Activated T-cell treated with anti-CD3 and anti-CD28 coated beads, Interleukin-2, amount 50 U/mL, for 1 hour (primary cell): ENCODE measurements around the gene LYPD6B.

Experiments used
- DNase-seq: peaks from one replicate; pipeline ENCODE4 v3.0.0-alpha.2; 2020

Gene LYPD6B

DNA sequence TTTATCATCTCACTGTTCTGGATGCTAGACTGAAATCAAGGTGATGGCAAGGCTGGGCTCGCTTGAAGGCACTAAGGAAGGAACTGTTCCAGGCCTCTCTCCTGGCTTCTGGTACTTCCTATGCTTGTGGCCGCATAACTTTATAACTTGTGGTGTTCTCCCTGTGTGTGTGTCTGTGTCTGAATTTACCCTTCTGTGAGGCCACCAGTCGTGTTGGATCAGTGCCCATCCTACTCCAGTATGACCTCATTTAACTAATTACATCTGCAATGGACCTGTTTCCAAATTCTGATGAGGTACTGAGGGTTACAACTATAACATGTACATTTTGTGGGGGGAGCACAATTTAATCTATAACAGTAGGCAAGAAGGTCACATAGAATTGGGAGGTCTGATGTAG, 41.6 kb downstream of the LYPD6B start:
- DNase-seq = no peak

DNA sequence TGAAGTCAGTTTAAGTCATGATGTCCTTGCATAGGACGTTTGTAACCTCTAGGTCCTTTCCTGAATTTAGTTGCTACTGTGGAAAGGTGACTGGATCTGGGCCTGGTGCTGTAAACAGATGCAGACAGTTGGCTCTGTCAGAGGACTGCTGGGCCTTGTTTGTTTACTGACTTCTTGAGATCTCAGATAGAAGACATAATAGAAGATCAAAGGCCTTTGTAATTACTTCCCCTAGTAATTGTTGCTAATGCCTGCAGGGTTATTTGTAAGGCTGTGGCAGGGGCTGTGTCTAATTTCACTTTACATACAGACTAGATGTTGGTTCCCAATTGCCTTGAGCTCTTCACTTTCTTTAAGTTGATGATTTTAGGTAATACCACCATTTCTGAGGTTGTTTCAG, 42.5 kb downstream of the LYPD6B start:
- no peak for DNase-seq

DNA sequence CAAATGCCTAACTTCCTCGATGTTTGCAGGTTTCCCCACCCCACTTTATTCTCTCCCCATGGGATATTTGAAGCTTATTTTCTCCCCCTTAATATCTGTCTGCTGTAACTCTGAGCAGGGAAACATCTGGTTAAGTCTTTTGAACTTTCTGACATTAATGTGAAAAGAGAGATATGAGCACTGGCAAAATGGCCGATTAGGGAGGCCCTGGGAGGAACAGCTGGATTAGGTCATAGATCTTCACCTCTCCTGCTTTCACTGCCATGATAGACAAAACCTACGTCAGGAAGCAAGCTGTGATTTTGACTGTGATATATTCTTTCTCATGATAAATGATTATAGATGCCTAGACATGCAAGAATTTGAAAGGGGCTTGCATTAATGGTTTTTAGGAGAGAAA, 43.6 kb downstream of the LYPD6B start:
- DNase-seq = no peak

DNA sequence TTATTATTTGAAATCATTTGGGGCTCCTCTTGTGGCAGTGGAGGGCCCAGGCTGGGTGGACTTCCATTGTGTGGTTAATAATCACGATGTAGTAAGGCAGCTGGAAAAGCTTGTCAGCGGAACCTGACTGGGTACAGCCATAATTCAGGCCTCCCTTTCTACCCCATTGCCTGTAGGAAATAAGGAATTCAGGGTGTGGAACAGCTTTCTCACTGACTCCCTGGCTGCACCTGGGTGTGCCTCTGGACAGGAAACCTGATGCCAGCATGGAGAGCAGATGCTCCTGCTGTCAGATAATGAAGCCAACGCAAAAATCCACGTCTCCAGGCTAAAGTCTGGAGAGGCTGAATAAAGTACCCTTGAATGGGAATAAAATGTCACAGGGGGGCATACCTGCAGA, 44.2 kb downstream of the LYPD6B start:
- no peak for DNase-seq

DNA sequence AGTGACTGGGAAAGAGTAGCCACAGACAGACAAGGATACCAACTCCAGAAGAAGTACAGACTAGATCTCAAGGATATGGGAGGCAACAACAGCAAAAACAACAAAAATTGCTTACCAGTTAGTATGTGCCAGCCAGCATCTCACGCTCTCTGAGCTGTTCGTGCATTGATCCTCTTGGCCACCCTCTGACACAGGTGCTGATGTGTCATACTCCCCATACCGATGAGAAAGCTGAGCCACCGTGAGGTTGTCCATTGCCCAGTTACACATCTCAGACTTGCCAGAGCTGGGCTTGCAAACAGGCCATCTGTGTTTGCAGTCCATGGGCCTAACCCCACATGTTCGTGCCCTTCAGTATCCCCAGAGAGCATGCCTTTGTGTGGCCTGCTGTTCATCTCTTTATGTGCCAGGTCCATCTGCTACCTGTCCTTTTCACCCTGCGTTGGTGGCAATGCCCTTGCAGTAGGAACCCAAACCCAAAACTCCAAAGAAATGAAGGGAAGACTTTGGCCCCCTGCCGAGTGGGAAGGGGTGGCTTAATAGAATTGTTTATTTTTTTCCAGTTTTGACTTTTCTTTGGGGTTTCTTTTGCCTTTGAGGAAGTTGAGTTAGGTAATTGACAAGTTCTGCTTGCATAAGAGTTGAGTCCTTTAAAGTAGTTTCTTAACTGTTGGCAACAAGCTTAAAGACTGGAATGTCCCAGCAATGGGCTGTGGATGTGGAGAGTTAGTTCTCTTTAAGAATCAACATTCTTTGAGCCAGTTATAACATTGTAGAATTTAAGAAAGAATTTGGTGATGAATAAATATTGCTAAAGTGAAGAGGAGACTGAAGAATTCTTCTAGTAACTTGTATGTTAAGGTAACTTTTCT, 46.7 kb downstream of the LYPD6B start:
- DNase-seq = no peak

DNA sequence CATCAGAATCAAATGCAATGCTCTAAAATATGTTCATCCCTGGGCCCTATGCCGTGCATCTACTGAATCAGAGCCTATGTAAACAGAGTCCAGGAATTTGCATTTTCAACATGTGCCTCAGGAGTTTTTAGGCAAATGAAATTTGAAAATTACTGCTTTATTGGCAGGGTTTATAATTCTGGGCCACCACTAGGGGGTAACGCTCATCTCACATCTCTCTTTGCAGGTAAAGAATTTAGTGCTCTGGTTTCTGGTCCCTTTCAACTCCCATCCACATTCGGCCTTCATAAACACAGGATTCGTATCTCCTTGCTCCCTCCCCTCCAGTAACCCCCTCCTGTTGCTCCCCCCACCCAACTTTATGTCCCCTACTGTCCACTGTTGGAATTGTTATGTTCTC, 49.3 kb downstream of the LYPD6B start:
- no peak for DNase-seq

DNA sequence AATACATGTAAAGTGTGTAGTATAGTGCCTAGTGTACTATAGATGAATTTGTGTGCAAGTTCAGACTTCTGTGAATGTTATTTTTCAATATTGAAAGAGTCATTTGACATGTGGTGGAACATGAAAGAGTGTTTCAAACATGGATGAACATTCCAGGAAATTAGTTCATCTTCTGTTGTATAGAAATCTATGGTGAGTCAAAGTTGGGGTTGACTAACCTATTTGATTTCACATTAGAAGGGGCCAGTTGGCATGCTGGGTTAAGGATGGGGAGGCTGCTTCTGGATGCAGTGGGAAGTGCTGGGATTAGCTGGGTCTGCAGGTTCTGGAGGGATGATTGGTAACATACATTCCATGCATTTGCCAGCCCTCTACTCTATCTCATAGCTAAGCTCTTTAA, 50.6 kb downstream of the LYPD6B start:
- no peak for DNase-seq

DNA sequence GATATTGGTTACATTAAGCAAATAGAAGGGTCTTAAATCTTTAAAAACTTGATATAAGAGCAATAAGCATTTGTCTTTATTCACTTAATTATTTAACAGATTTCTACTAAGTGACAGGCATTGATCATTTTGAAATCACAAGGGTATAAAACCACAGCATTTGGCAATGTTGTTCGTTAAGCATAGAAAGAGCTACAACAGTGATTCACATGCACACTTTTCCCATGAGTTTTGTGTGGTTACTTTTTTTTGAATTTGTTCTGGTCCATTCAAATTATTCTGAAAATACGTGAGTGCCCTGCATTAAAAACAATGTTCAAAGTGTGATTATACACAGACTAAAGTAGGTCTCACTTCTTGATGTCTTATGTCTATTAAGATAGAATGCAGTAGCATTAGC, 52.2 kb downstream of the LYPD6B start:
- no peak for DNase-seq

DNA sequence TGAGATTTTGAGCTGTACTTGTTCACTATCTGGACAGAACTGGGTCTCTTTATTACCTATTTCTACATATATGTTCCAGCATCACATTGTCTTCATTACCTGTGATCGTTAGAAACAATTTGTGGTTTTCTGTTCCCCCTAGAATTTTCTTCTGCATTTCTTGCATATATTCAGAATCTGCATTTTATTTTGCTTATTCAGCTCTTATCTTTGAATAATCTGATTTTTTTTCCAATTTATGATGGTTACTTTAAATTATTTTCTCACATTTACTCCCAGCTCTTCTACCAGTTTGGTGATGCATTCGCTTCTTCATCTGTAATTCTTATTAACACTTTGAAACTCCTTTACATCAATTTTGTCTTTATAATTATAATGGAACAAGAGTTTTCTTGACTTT, 55.1 kb downstream of the LYPD6B start:
- no peak for DNase-seq

DNA sequence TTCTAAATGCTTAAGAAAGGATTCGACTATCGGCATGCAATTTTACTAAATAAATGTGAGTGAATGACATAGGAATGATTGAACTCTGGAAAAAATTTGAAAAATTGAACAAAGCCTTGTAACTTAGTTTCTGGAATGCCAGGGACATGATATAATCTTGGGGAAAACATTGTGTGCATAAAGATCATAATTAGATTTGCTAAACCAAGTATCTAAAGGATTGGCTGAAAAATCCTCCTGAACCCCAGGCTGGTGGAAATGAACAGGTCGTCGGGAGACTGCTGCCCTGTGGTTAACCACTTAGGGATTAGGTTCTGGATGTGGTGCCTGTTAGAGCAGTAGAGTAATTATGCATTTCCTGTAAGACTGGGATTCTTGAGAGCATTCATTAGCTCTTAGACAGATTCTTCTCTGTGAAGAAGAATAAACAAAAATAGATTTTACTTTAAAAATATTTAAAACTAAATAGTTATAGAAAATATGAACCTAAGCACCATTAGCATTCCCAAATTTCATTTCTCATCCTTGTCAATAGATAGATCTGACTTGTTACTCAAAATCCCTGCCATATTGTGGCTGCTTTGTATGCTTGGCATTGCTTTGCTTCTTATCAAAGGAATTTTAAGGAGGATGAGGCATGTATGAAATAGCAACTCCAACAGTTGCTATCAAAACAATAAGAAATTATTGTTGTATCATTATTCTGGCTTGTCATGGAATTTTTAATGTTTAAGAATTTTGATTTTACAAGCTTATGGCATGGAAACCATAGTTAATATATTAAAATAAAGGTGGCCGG, 55.9 kb downstream of the LYPD6B start:
- DNase-seq = no peak

DNA sequence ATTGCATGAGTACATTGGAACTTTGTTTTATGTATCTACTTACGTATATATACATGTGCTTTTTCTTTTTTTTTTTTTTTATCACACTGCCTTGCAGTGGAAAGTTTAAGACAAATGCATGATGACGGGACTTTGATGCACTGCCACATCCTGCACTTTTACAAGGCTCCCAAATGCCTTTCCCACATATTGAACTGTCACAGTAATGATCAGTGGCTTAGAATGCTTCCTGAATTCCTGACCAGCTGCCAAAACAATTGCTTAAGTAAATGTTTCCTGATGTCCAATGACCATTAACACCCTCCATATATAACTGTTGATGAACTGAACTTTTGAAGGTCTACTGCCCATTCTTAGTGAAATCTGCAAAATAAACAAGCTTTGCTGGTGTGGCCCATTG, 60.2 kb downstream of the LYPD6B start:
- DNase-seq = no peak

DNA sequence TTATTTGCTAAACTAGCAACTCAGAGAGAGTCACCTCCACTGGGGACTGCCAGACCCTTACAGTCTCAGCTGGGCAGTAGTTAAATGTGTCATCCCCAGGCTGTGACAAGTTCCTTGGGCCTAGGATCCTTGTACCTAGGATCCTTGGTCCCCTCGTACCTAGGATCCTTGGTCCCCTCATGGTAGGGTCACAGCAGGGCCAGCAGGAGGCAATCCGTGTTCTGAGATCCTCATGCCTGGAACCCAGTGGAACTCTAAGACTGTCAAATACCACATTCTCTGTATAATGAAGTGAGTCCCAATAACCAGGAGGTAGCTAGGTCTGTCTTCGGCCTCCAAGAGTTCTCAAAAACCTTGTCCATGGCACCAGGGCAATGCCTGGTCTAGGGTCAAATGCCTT, 60.8 kb downstream of the LYPD6B start:
- DNase-seq = no peak

DNA sequence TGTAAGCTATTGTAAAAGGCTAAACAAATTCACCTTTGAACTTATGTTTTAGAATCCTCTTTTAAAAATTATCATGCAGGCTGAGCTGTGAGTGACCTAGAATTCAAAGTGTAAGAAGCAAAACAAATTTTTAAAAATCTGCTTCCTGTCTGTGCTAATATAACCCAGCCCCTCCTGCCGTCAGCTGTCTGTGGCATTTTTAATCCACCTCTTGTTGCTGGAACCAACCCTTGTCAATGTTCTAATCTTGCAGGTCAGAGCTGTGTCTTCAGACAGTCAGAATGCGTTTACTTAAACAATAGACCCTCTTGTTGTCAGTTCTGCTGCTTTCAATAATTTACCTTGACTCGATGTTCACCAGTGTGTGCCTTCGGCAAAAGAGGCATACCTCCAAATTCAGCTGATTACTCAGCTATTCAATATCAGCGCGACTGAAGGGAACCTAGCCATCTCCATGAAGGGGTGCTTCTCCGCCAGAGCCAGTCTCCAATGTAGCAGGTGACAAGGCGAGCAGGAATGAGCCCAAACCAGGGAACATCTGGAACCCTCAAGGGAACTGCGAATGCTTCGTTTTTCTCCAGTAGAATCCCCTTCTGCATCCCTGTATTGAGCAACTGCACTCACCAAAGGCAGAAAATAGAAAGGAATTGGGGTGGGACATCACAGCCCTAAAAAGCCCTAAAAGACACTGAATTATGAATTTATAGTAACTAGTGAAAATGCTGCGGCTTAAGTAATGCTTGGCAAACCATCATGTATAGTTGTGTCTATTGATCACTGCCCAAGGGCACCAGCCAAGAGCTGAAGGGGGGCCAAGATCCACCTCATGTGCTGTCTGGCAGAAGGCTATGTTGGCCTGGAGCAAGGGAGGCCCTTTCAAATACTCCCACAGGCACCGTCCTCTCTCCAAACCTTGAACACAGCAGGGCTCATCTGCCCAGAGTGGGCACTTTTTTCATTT, 62.5 kb downstream of the LYPD6B start:
- no peak for DNase-seq

DNA sequence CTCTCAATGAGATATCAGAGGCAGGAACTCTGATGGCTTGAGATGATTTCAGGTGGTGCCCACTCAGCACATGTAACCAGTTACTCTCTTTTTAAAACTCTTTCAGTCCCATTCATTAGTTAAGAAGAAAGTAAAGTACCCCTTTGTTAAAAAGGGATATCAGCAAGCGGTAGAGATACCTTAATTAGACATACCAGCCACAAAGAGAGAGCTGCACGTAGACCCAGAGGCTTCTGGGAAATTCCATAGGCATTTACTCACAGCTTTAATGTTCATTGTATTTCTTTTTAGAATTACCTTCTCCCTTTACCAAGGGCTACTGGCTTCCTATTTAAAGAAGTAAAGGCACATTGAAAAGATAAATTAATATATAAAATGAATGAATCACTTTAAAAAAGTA, 63.3 kb downstream of the LYPD6B start:
- DNase-seq = no peak

DNA sequence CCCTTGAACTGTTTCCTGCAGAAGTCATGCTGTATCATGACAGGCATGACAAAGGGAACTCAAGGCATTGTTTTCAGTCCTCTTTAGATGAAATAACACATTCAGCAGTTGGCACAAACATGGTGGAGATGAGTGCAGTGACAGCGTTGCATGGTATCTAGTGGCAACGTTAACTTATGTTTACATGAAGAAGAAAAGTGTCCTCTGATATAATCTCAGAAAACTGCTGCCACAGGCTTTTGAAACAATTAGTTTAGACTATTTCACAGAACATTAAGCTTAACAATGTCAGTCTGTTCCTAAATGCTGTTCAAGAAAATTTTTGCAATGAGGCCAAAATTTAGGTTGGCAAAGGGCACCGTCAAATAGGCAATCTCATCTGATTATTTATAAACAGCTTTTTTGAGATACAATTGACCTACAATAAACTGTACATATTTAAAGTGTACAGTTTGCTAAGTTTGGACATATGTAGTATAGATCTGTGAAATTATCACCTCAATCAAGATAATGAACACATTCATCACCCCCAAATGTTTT, 64.7 kb downstream of the LYPD6B start:
- no peak for DNase-seq

DNA sequence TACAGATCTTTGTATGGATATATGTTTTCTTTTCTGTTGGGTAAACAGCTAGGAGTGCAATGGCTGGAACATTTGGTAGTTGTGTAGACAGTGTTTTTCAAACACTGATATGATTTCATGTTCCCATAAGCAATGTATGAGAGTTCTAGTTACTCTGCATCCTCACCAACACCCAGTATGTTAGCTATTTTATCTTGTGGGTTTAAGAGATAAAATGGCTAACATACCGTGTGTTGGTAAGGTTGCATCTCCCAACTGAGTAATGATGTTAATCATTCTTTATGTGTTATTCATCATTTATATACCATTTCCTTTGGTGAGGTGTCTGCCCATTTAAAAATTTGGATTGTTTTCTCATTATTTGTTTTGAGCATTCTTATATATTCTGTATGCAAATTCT, 65.7 kb downstream of the LYPD6B start:
- no peak for DNase-seq

DNA sequence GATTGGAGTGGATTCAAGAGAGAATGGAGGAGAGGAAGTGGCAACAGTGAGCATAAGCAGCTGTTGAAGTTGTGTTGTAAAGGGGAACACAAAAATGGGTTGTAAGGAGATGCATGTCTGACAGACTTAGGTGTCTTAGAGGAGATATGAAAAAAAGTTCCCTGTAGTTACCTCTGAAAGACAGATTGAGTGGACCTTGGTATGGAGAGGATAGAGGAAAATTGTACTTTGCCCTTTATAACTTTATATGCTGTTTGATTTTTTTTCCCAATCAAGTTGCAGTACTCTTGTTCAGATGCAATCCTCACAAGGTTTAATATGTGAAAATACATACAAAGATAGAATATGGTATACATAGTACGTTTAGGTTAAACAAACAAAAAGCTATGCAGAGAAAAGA, 73.6 kb downstream of the LYPD6B start:
- DNase-seq = no peak

DNA sequence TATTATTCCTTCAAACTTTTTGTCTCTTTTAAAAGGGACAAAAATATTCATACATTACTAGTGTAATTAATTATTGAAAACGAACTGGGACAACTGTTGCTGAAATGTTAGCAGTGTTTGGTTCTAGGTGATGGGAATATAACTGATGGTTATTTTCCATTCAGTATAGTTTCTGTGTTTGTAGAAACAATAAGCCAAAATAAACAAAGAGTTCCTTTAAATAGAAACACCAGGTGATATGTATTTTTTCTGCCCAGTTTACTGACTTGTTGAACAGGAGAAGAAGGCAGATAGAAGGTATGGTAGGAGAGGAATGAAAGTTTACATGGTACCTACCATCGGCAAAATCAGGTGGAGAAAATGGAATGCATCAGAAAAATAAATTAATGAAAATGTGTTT, 74.2 kb downstream of the LYPD6B start:
- DNase-seq = no peak

DNA sequence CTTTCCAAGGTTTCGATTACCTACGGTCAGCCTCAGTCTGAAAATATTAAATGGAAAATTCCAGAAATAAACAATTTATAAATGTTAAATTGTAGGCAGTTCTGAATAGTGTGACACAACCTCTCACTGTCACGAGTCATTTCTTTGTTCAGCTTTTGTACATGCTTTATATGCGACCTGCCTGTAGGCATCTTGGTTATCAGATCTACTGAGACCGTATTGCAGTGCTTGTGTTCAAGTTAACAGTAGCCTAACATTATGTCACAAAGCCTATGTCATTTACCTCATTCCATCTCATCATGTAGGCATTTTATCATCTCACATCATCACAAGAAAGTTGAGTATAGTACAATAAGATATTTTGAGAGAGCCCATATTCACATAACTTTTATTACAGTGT, 77.3 kb downstream of the LYPD6B start:
- no peak for DNase-seq

DNA sequence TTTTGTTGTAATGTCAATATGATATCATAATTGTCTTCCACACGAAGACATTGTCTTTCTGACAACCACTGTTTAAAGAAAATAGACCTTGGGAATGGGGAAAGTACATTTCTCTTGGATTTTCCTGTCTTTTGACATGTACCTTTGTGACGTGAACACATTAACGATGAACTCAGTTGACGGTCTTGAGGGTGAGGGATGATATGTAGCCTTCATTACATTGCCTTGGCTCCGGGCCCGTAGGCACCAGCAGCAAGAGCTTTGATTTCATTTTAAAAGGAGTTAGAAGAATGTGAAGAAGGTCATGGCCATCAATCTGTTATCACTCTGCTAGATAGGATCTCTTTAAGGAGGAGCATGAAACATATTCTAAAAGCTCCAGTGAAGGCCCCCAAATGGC, 80.9 kb downstream of the LYPD6B start:
- DNase-seq = no peak

DNA sequence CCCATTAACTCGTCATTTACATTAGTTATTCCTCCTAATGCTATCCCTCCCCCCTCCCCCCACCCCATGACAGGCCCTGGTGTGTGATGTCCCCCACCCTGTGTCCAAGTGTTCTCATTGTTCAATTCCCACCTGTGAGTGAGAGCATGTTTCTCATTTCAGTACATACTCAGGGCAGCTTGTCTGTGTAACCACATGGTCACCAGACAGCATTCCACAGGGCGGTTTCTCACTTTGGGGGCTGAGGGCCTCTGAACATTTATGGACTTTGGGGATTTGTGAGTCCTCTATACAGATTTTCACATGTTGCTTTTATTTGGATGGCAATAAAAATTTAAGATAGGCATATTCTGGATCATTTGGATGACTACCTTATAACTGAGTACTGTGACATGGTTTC, 84.0 kb downstream of the LYPD6B start:
- no peak for DNase-seq

DNA sequence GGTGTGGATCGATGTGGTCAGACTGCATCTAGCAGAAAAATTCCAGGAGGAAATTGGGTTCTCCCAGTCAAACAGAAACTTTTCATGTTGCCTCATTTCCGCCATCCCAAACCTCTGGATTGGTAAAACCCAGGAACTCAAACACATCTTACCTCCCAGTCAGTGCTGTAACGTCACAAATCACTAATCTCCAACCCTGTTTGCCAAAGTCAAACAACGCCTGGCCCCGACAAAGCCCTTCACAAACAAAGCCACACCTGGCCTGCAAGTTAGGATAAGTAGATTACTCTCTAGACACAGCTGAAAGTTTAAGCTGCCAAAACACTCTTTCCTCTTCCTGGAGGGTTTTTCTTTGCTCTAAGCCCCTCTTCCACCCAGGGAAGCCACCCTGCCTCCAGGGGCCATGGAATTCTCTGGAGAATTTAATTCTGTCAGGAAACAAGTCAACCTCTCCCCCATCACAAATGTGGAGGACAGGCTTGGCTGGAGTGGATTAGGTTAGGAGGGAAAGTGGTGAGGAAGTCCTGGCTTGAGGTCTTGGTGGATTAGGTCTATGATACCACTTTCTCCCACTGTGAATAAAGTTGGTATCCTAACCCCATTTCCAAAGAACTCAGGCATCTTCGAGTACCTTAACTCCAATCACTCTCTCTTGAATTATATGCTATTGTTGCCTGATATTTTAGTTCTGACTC, 86.7 kb downstream of the LYPD6B start:
- DNase-seq = no peak
